ENCODE results near the gene PMFBP1. TPM values are rescaled to one million over a fixed set of nuclear protein-coding genes. Genes with fewer than 3 reads are reported as not detected.
"Not testable (repeated sequence)": the region's sequence is repeated elsewhere in the genome, so short reads cannot be mapped to it uniquely, and the experiment has no call there.

PMFBP1 gene
- polyA plus RNA-seq, 1 donor from 2014 or later = 0.11 TPM

- Mint-ChIP-seq H3K27ac (no peak overlapping the region), H3K4me1 (no peaks in the 10 kb centered on the region), H3K4me3 (no peak overlapping the region), H3K36me3 (peaks cover 14% of the 10 kb centered on the region), H3K27me3 (no peaks in the 10 kb centered on the region), H3K9me3 (peaks cover 0 to 10% (median 1%) of the 10 kb centered on the region in 3 donors)
Measured at GRCh38 chr16:72084445-72084844, 87.5 kb downstream of the PMFBP1 start.

GRCh38 chr16:72083778-72084404 is 88.1 kb downstream of the PMFBP1 start:
- Mint-ChIP-seq H3K4me3 (no peak overlapping the region), H3K27ac (no peak overlapping the region), H3K4me1 (no peaks in the 10 kb centered on the region), H3K9me3 (peaks cover 0 to 10% (median 1%) of the 10 kb centered on the region in 3 donors), H3K36me3 (peaks cover 14% of the 10 kb centered on the region), H3K27me3 (no peaks in the 10 kb centered on the region)

DNA sequence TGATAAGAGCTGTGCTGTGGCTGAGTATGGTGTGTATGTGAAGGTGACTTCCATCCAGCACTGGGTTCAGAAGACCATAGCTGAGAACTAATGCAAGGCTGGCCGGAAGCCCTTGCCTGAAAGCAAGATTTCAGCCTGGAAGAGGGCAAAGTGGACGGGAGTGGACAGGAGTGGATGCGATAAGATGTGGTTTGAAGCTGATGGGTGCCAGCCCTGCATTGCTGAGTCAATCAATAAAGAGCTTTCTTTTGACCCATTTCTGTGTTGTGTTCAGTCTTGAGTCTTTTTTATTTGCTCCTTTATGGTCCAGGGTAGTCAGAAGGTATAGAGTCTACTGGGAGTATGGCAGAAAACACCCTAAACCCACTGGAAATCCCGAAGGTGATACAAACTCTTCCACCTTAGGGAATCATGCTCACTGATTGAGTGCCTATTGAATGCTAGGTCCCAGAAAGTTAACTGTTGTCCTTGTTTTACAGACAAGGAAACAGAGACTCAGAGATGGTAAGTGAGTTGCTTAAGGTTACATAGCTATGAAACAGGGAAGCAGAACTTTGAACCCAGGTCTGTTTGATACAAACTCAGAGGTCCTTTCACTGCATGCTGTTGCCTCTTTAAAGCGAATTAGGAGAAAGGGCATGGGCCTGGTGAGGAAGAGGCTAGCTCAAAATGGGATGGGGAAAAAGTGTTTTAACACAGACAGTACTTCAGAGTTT is 94.8 kb downstream of the PMFBP1 start:
- not testable (repeated sequence) for H3K4me3 Mint-ChIP-seq, H3K9me3 Mint-ChIP-seq, H3K27ac Mint-ChIP-seq, H3K4me1 Mint-ChIP-seq, H3K36me3 Mint-ChIP-seq, H3K27me3 Mint-ChIP-seq

DNA sequence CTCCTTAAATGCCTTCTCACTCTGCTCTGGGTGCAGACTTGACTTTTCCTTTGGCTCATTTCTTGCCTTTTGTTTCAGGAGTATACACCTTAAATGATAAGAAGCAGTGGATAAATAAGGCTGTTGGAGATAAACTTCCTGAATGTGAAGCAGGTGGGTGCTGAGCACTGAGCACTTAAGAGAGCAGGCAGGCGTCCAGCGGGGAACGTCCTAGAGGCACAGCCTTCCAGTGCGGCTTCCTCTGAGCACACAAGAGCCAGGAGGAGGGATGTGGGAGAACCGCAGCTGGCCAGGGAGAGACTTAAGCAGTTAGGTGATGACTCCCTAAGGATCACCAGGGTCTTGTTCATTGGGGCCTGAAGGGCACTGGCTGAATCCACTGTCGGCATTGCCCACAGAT is 96.9 kb downstream of the PMFBP1 start:
- H3K4me1 Mint-ChIP-seq, H3K27me3 Mint-ChIP-seq, H3K27ac Mint-ChIP-seq, H3K9me3 Mint-ChIP-seq, H3K4me3 Mint-ChIP-seq, H3K36me3 Mint-ChIP-seq: not testable (repeated sequence)

GRCh38 chr16:72073560-72074230 is 98.3 kb downstream of the PMFBP1 start:
- H3K27ac Mint-ChIP-seq = no peak overlapping the region
- H3K27me3 Mint-ChIP-seq = no peaks in the 10 kb centered on the region
- H3K4me1 Mint-ChIP-seq = no peaks in the 10 kb centered on the region
- H3K4me3 Mint-ChIP-seq = no peak overlapping the region
- H3K9me3 Mint-ChIP-seq = no peaks in the 10 kb centered on the region
- peaks cover 2% of the 10 kb centered on the region for H3K36me3 Mint-ChIP-seq

- H3K27me3 Mint-ChIP-seq = no peaks in the 10 kb centered on the region
- H3K36me3 Mint-ChIP-seq = peaks cover 2% of the 10 kb centered on the region
- H3K4me3 Mint-ChIP-seq = no peak overlapping the region
- H3K27ac Mint-ChIP-seq = no peak overlapping the region
- no peaks in the 10 kb centered on the region for H3K4me1 Mint-ChIP-seq
- H3K9me3 Mint-ChIP-seq = no peaks in the 10 kb centered on the region
Measured at GRCh38 chr16:72072514-72073342, 99.2 kb downstream of the PMFBP1 start.

Other genes starting within 250 kb of the PMFBP1 start
- gene PKD1L3, start 171.8 kb downstream of the PMFBP1 start, polyA plus RNA-seq = not detected
- 16.4 TPM for gene DHODH, start 163.4 kb downstream of the PMFBP1 start, polyA plus RNA-seq
- gene HP, start 117.7 kb downstream of the PMFBP1 start, polyA plus RNA-seq = not detected
- gene HPR, start 108.9 kb downstream of the PMFBP1 start, polyA plus RNA-seq = not detected
- gene TXNL4B, start 78.5 kb downstream of the PMFBP1 start, polyA plus RNA-seq = 15.3 TPM
- gene DHX38, start 78.3 kb downstream of the PMFBP1 start, polyA plus RNA-seq = 29.9 TPM

All from IgD-negative memory B cell (primary cell).